Retina (tissue), 1 donor: ENCODE results near the gene TUBB.

Experiments
- DNase-seq: peaks from one replicate; pipeline ENCODE4 v3.0.0-alpha.2; 2016

TUBB gene

GRCh38 chr6:30719791-30720737 lies at the start of gene TUBB:
TUBB (plus strand) TSS chr6:30720352; CDS start chr6:30720507, 155 bp downstream.
- peak; percentile 96 for DNase-seq

GRCh38 chr6:30670760-30671527 lies 49.2 kb upstream of the TUBB start:
- no peak for DNase-seq

- peak; percentile 96 for DNase-seq
Measured at GRCh38 chr6:30672445-30673253, 47.5 kb upstream of the TUBB start, which contains the start of gene DHX16. DHX16 (minus strand) TSS chr6:30673006; CDS start chr6:30672841, 165 bp downstream.

- DNase-seq, result no peak
Measured at GRCh38 chr6:30676660-30677285, 43.4 kb upstream of the TUBB start.

- DNase-seq, result peak; percentile 92
Measured at GRCh38 chr6:30678964-30679726, 41.0 kb upstream of the TUBB start.

GRCh38 chr6:30679765-30680535 lies 40.2 kb upstream of the TUBB start:
- DNase-seq, result peak; percentile 12

- no peak for DNase-seq
Measured at GRCh38 chr6:30681766-30682142, 38.4 kb upstream of the TUBB start.

- DNase-seq, result peak; percentile 11
Measured at GRCh38 chr6:30682143-30683117, 37.7 kb upstream of the TUBB start.

GRCh38 chr6:30683183-30683979 lies 36.8 kb upstream of the TUBB start:
- DNase-seq, result no peak

GRCh38 chr6:30683980-30684338 lies 36.2 kb upstream of the TUBB start:
- DNase-seq, result no peak

- no peak for DNase-seq
Measured at GRCh38 chr6:30684386-30685156, 35.6 kb upstream of the TUBB start.

- no peak for DNase-seq
Measured at GRCh38 chr6:30685157-30686008, 34.8 kb upstream of the TUBB start.

GRCh38 chr6:30686009-30686907 lies 33.9 kb upstream of the TUBB start, which contains the start of gene PPP1R18:
PPP1R18 (minus strand) TSS chr6:30686645; CDS start chr6:30686018, 627 bp downstream.
- DNase-seq, result peak; percentile 54

- peak; percentile 94 for DNase-seq
Measured at GRCh38 chr6:30686908-30687658, 33.1 kb upstream of the TUBB start.
